ENCODE measurements around the gene ESYT3.
"Not testable (repeated sequence)": the region's sequence is repeated elsewhere in the genome, so short reads cannot be mapped to it uniquely, and the experiment has no call there.

The ESYT3 gene

GRCh38 chr3:138495638-138496037 lies 61.2 kb downstream of the ESYT3 start:
- not testable (repeated sequence) for DNase-seq

GRCh38 chr3:138496436-138496835 lies 62.0 kb downstream of the ESYT3 start:
- DNase-seq, result no peak

GRCh38 chr3:138497021-138497420 lies 62.6 kb downstream of the ESYT3 start:
- DNase-seq, result no peak

- no peak for DNase-seq
These were observed 63.4 kb downstream of the ESYT3 start for GRCh38 chr3:138497851-138498250.

GRCh38 chr3:138498991-138499390 lies 64.6 kb downstream of the ESYT3 start:
- no peak for DNase-seq

GRCh38 chr3:138507524-138507923 lies 73.1 kb downstream of the ESYT3 start:
- no peak for DNase-seq

- DNase-seq, result no peak
These were observed 75.2 kb downstream of the ESYT3 start for GRCh38 chr3:138509586-138509985.

- DNase-seq, result no peak
These were observed 77.5 kb downstream of the ESYT3 start for GRCh38 chr3:138511945-138512344.

- no peak for DNase-seq
These were observed 78.9 kb downstream of the ESYT3 start for GRCh38 chr3:138513090-138513843.

- not testable (repeated sequence) for DNase-seq
These were observed 87.0 kb downstream of the ESYT3 start for GRCh38 chr3:138521445-138521844.

Measured in NCI-H1694 treated with DMSO at 0.1 percent for 48 hours (cell line).